Fibroblast of lung (primary cell): ENCODE measurements around the gene BCL2L12. TPM values are rescaled to one million over a fixed set of nuclear protein-coding genes. Genes with fewer than 3 reads are reported as not detected.

Experiments used
- DNase-seq, 2 donors: peaks; one replicate each; pipeline versions ENCODE4 v3.0.0 to v3.0.0-alpha.2; 2010; ENCODE audit warnings: low read depth in 2 of 2
- H2AFZ ChIP-seq: 2 replicates; pipeline ENCODE4 v1.5.1; 2012; ENCODE audit warnings: low read length, control low read depth, inconsistent platforms
- H3K27ac ChIP-seq: 2 replicates; pipeline ENCODE4 v1.5.1; 2011; ENCODE audit warnings: low read length, control low read depth; ENCODE audit not compliant: insufficient read depth
- H3K27me3 ChIP-seq: 2 replicates; pipeline ENCODE4 v1.5.1; 2011; ENCODE audit warnings: mild to moderate bottlenecking, low read length; ENCODE audit not compliant: control insufficient read depth, insufficient read depth
- H3K36me3 ChIP-seq: 2 replicates; pipeline ENCODE4 v1.5.1; 2011; ENCODE audit warnings: low read length; ENCODE audit not compliant: control insufficient read depth, insufficient read depth
- H3K4me1 ChIP-seq: 2 replicates; pipeline ENCODE4 v1.5.1; 2011; ENCODE audit warnings: low read length; ENCODE audit not compliant: control insufficient read depth, insufficient read depth; ENCODE audit errors: extremely low read depth
- H3K4me2 ChIP-seq: 2 replicates; pipeline ENCODE4 v1.5.1; 2011; ENCODE audit warnings: low read length, control low read depth; ENCODE audit not compliant: insufficient read depth; ENCODE audit errors: extremely low read depth
- H3K4me3 ChIP-seq, 4 experiments: fragments of 200-600 bp in 1 of 4; sonication (generic) in 1 of 4; replicated peaks in 1 of 4; 2 replicates each; pipeline ENCODE4 v1.5.1; 2011 to 2016; ENCODE audit warnings: low read length in 4 of 4, low read depth in 3 of 4, mild to moderate bottlenecking in 3 of 4, control low read depth in 2 of 4, inconsistent platforms in 1 of 4, mixed read lengths in 1 of 4; ENCODE audit not compliant: insufficient read depth in 1 of 4; ENCODE audit errors: control extremely low read depth in 1 of 4
- H3K79me2 ChIP-seq: 2 replicates; pipeline ENCODE4 v1.5.1; 2012; ENCODE audit warnings: mild to moderate bottlenecking, low read length, inconsistent platforms; ENCODE audit not compliant: control insufficient read depth, insufficient read depth
- H3K9ac ChIP-seq: 2 replicates; pipeline ENCODE4 v1.5.1; 2011; ENCODE audit warnings: mild to moderate bottlenecking, low read length, control low read depth; ENCODE audit not compliant: insufficient read depth
- H3K9me3 ChIP-seq: 2 replicates; pipeline ENCODE4 v1.5.1; 2012; ENCODE audit warnings: low read depth, low read length; ENCODE audit not compliant: control insufficient read depth, insufficient read depth
- H4K20me1 ChIP-seq: 2 replicates; pipeline ENCODE4 v1.5.1; 2011; ENCODE audit warnings: low read length; ENCODE audit not compliant: control insufficient read depth, insufficient read depth; ENCODE audit errors: extremely low read depth
- EZH2 ChIP-seq: IDR thresholded peaks from 2 replicates; pipeline ENCODE4 v1.5.1; 2012; ENCODE audit warnings: low read length, control low read depth, mild to moderate bottlenecking; ENCODE audit errors: missing control alignments
- polyA plus RNA-seq, 2 donors: library from polyadenylated mRNA; depleted of rRNA in 1 of 2; stranded (reverse) in 1 of 2; unstranded in 1 of 2; fragments of >200 nt; gene quantifications; 2 replicates each; pipeline ENCODE4 v1.2.1, GENCODE V29; 2011 to 2012; ENCODE audit warnings: missing spikeins in 1 of 2
- total RNA-seq: library from RNA; depleted of rRNA; stranded (reverse); fragments of >200 nt; gene quantifications from 2 replicates; pipeline ENCODE4 v1.2.1, GENCODE V29; 2014
- TF ChIP-seq, protein P1 (sequence below), 2 donors: IDR thresholded peaks in 1 of 2; conservative IDR thresholded peaks in 1 of 2; 1 replicate in 1 of 2; 2 replicates in 1 of 2; pipeline ENCODE4 v1.5.1; 2011 to 2012; ENCODE audit warnings: low read length in 2 of 2, control low read depth in 1 of 2, inconsistent platforms in 1 of 2, low read depth in 1 of 2, mild to moderate bottlenecking in 1 of 2

Gene BCL2L12
- total and polyA plus RNA-seq, 2 donors (not counting 1 experiment from before 2014, with no cell fraction given): 4.8 to 5.0 TPM

DNA sequence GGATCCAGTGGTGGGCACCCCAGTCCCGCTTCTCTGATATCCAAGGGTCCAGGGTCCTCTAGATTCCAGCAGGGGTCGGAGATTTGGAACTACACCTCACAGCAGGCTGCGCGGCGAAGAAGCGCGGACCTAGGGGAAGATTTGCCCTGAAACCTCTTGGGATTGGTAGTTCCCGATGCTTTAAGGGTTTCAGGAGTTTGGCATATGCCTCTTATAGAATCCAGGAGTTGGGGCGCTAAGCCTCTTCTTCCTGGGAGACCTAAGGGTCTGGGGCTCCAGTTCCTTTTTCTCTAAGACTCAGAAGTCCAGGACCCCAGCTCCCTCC, 349 bp downstream of the BCL2L12 start:
- Histone ChIP-seq H3K27me3 (no peaks in the 10 kb centered on the region), H3K27ac (peak overlapping the region; percentile 89), H3K9me3 (no peaks in the 10 kb centered on the region), H3K4me2 (peak overlapping the region; percentile 99), H3K4me3 (peak overlapping the region; percentile 77 to 99 (median 90)), H3K9ac (peak overlapping the region; percentile 66), H3K4me1 (peaks cover 5% of the 10 kb centered on the region), H3K79me2 (peaks cover 16% of the 10 kb centered on the region), H3K36me3 (peaks cover 10% of the 10 kb centered on the region), H4K20me1 (no peaks in the 10 kb centered on the region), H2AFZ (peak overlapping the region; percentile 26)
- DNase-seq: peak in 1 of 2 donors; percentile 39
- TF ChIP-seq, protein P1, sequence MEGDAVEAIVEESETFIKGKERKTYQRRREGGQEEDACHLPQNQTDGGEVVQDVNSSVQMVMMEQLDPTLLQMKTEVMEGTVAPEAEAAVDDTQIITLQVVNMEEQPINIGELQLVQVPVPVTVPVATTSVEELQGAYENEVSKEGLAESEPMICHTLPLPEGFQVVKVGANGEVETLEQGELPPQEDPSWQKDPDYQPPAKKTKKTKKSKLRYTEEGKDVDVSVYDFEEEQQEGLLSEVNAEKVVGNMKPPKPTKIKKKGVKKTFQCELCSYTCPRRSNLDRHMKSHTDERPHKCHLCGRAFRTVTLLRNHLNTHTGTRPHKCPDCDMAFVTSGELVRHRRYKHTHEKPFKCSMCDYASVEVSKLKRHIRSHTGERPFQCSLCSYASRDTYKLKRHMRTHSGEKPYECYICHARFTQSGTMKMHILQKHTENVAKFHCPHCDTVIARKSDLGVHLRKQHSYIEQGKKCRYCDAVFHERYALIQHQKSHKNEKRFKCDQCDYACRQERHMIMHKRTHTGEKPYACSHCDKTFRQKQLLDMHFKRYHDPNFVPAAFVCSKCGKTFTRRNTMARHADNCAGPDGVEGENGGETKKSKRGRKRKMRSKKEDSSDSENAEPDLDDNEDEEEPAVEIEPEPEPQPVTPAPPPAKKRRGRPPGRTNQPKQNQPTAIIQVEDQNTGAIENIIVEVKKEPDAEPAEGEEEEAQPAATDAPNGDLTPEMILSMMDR (conservative IDR thresholded peaks at IDR 0.05 in 1 of 2, IDR thresholded peaks at IDR 0.05 in 1 of 2; ENCODE audit: low read depth in 1 of 2, low read length in 2 of 2): peak in 1 of 2 donors; percentile 2
- no peak for TF ChIP-seq EZH2

DNA sequence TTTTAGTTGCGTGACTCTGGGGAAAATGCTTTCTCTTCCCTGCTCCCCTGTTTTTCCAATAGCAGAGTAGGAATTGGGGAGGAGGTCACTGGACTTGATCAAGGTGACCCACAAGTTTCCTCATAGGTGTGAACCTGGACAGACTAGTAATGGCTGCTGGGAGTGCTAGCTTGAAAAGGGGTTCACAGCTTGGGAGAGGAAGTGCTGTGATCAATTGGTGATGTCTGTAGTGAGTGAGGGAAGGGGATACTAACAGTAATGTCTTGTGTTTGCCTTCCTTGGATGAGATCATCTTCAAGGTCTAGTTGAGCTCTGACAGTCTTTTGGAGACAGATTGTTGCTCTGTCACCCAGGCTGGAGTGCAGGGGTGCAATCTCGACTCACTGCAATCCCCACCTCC, 1.7 kb downstream of the BCL2L12 start:
- no peaks in the 10 kb centered on the region for H3K9me3 ChIP-seq
- DNase-seq: no peak
- no peak overlapping the region for H3K27ac ChIP-seq
- H4K20me1 ChIP-seq: no peaks in the 10 kb centered on the region
- H3K79me2 ChIP-seq: peaks cover 16% of the 10 kb centered on the region
- H3K4me2 ChIP-seq: peak overlapping the region; percentile 27
- no peak overlapping the region for H3K9ac ChIP-seq
- H3K4me3 ChIP-seq: no peak overlapping the region
- H2AFZ ChIP-seq: no peak overlapping the region
- no peaks in the 10 kb centered on the region for H3K27me3 ChIP-seq
- H3K4me1 ChIP-seq: peaks cover 7% of the 10 kb centered on the region
- TF ChIP-seq, protein P1 (conservative IDR thresholded peaks at IDR 0.05 in 1 of 2, IDR thresholded peaks at IDR 0.05 in 1 of 2; ENCODE audit: low read depth in 1 of 2, low read length in 2 of 2): no peak
- TF ChIP-seq EZH2: no peak
- H3K36me3 ChIP-seq: peaks cover 3% of the 10 kb centered on the region

DNA sequence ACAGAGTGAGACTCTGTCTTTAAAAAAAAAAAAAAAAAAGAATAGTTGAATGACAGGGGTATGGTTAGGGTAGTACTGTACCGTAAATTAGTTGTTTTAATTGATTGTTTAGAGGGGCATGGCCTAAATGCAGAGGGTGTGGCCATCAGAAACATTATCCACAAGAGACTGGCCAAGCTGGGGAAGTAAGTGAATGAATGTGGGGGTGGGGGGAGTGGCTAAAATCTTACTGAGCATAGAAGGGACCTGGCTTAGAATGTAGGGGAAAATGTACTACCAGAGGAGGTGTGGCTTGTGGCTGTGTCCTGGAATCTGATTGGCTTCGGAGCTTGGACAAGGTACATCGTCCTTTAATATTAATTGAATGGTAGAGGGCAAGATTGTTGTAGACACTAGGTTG, 3.8 kb downstream of the BCL2L12 start:
- TF ChIP-seq, protein P1 (conservative IDR thresholded peaks at IDR 0.05 in 1 of 2, IDR thresholded peaks at IDR 0.05 in 1 of 2; ENCODE audit: low read depth in 1 of 2, low read length in 2 of 2): no peak
- no peak for TF ChIP-seq EZH2
- Histone ChIP-seq H4K20me1 (no peaks in the 10 kb centered on the region), H3K27me3 (no peaks in the 10 kb centered on the region), H3K4me3 (no peak overlapping the region), H2AFZ (no peak overlapping the region), H3K4me1 (peaks cover 7% of the 10 kb centered on the region), H3K9ac (no peak overlapping the region), H3K27ac (no peak overlapping the region), H3K4me2 (no peak overlapping the region), H3K36me3 (peaks cover 2% of the 10 kb centered on the region), H3K9me3 (no peaks in the 10 kb centered on the region), H3K79me2 (peaks cover 16% of the 10 kb centered on the region)
- DNase-seq: no peak
